Measurements from ENCODE around the gene ARHGAP10.
A peak's percentile ranks its signal among the peaks of the same experiment; 100 is the strongest.

ARHGAP10 gene

DNA sequence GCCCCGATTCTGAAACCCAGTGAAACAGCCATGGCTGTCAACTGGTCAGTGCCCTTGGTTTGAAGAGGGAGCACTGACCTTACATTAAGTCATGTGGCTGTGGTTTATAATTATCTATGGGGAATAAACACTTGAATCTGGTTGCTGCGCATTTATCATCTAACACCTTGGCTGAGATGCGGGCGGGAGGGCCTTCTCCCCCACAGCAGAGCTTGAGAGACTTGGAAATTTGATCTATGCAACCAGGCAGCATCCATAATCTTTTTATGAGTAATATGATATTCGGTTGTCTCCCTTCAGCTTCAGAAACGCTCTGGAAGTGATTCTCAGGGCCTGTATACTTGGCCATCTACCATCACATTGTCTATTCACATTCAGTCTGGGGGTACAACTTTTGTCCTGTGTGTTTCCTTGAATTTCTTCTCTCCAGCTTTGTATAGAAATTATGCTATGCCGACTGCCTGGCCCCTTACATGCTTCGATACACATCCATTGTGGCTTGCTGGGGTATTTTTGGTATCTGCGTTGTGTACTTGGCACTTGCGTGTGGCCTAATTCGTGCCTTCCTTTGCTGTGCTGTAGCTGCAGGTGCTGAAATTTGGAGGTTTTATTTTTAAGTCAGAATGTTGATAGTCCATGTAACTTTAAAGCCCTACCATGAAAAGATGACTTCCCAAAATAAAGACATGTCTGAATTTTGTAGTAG is 321.6 kb downstream of the ARHGAP10 start:
- TF ChIP-seq, protein P1, sequence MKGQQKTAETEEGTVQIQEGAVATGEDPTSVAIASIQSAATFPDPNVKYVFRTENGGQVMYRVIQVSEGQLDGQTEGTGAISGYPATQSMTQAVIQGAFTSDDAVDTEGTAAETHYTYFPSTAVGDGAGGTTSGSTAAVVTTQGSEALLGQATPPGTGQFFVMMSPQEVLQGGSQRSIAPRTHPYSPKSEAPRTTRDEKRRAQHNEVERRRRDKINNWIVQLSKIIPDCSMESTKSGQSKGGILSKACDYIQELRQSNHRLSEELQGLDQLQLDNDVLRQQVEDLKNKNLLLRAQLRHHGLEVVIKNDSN (IDR thresholded peaks at IDR 0.05), result no peak
- TF ChIP-seq TCF12 (IDR thresholded peaks at IDR 0.05; ENCODE audit: low read depth) (no peak), TAF1 (IDR thresholded peaks at IDR 0.05; ENCODE audit: low read depth) (no peak), NFIC (IDR thresholded peaks at IDR 0.05) (no peak), CREB1 (IDR thresholded peaks at IDR 0.05; ENCODE audit: low read depth) (no peak), TEAD4 (IDR thresholded peaks at IDR 0.05) (no peak), FOXM1 (IDR thresholded peaks at IDR 0.05; ENCODE audit: borderline replicate concordance, low read depth) (no peak), RAD21 (IDR thresholded peaks at IDR 0.05; ENCODE audit: low read depth) (no peak), YY1 (IDR thresholded peaks at IDR 0.05; ENCODE audit: low read depth) (no peak), EGR1 (IDR thresholded peaks at IDR 0.05) (no peak), CEBPB (IDR thresholded peaks at IDR 0.05) (no peak), EP300 (IDR thresholded peaks at IDR 0.05; ENCODE audit: borderline replicate concordance) (no peak), ZBTB7A (IDR thresholded peaks at IDR 0.05; ENCODE audit: low read depth) (no peak)
- TF ChIP-seq, protein P2, sequence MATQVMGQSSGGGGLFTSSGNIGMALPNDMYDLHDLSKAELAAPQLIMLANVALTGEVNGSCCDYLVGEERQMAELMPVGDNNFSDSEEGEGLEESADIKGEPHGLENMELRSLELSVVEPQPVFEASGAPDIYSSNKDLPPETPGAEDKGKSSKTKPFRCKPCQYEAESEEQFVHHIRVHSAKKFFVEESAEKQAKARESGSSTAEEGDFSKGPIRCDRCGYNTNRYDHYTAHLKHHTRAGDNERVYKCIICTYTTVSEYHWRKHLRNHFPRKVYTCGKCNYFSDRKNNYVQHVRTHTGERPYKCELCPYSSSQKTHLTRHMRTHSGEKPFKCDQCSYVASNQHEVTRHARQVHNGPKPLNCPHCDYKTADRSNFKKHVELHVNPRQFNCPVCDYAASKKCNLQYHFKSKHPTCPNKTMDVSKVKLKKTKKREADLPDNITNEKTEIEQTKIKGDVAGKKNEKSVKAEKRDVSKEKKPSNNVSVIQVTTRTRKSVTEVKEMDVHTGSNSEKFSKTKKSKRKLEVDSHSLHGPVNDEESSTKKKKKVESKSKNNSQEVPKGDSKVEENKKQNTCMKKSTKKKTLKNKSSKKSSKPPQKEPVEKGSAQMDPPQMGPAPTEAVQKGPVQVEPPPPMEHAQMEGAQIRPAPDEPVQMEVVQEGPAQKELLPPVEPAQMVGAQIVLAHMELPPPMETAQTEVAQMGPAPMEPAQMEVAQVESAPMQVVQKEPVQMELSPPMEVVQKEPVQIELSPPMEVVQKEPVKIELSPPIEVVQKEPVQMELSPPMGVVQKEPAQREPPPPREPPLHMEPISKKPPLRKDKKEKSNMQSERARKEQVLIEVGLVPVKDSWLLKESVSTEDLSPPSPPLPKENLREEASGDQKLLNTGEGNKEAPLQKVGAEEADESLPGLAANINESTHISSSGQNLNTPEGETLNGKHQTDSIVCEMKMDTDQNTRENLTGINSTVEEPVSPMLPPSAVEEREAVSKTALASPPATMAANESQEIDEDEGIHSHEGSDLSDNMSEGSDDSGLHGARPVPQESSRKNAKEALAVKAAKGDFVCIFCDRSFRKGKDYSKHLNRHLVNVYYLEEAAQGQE (IDR thresholded peaks at IDR 0.05; ENCODE audit: low read depth), result no peak
- TF ChIP-seq, protein P3, sequence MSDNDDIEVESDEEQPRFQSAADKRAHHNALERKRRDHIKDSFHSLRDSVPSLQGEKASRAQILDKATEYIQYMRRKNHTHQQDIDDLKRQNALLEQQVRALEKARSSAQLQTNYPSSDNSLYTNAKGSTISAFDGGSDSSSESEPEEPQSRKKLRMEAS (IDR thresholded peaks at IDR 0.05), result no peak

DNA sequence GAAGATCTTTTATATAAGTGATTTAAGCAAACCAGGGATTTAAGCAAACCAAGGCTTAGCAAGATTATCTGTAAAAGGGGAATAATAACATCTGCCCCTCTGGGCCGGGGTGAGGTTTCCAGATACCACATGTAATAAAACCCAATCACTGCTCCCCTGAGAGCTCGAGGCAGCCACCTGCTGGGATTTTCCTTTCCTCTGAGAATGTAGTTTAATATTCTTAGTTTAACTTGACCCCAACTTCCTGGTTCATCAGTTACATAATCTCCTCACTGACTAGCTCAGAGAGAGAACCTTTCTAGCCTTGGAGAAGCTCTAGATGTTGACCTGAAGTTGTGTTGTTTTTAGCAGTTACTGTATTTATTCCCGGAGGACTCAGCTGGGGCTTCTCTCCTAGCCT is 322.4 kb downstream of the ARHGAP10 start:
- TF ChIP-seq CEBPB (IDR thresholded peaks at IDR 0.05), result peak; percentile 55
- no peak for TF ChIP-seq EGR1 (IDR thresholded peaks at IDR 0.05)
- TF ChIP-seq TCF12 (IDR thresholded peaks at IDR 0.05; ENCODE audit: low read depth), result peak; percentile 37; the same call in 1 of the 2 replicates

DNA sequence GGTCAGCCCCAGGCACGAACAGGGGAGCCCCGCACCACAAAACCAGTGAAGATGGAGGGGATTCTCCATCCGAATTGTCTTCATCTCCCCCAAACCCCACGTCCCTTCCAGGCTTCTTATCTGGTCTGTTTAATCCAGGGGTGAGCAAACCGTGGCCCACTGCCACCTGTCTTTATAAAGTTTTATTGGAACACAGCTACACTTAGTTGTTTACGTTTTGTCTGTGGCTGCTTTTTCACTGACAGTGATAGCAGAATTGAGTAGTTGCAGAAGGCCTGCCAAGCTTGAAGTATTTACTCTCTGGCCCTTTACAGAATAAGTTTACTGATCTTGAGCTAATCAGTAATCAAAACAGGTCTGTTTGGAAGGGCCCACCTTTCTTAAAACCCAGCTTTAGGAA is 324.0 kb downstream of the ARHGAP10 start:
- TF ChIP-seq TCF12 (IDR thresholded peaks at IDR 0.05; ENCODE audit: low read depth), result no peak
- TF ChIP-seq CREB1 (IDR thresholded peaks at IDR 0.05; ENCODE audit: low read depth), result no peak
- TF ChIP-seq CEBPB (IDR thresholded peaks at IDR 0.05), result no peak
- TF ChIP-seq FOXM1 (IDR thresholded peaks at IDR 0.05; ENCODE audit: borderline replicate concordance, low read depth), result no peak
- no peak for TF ChIP-seq EGR1 (IDR thresholded peaks at IDR 0.05)
- TF ChIP-seq RAD21 (IDR thresholded peaks at IDR 0.05; ENCODE audit: low read depth), result no peak
- TF ChIP-seq TAF1 (IDR thresholded peaks at IDR 0.05; ENCODE audit: low read depth), result no peak
- TF ChIP-seq TEAD4 (IDR thresholded peaks at IDR 0.05), result no peak
- TF ChIP-seq, protein P2 (IDR thresholded peaks at IDR 0.05; ENCODE audit: low read depth), result no peak
- TF ChIP-seq NFIC (IDR thresholded peaks at IDR 0.05), result no peak
- TF ChIP-seq, protein P1 (IDR thresholded peaks at IDR 0.05), result no peak
- no peak for TF ChIP-seq ZBTB7A (IDR thresholded peaks at IDR 0.05; ENCODE audit: low read depth)
- TF ChIP-seq, protein P3 (IDR thresholded peaks at IDR 0.05), result no peak
- no peak for TF ChIP-seq YY1 (IDR thresholded peaks at IDR 0.05; ENCODE audit: low read depth)
- TF ChIP-seq EP300 (IDR thresholded peaks at IDR 0.05; ENCODE audit: borderline replicate concordance), result no peak

DNA sequence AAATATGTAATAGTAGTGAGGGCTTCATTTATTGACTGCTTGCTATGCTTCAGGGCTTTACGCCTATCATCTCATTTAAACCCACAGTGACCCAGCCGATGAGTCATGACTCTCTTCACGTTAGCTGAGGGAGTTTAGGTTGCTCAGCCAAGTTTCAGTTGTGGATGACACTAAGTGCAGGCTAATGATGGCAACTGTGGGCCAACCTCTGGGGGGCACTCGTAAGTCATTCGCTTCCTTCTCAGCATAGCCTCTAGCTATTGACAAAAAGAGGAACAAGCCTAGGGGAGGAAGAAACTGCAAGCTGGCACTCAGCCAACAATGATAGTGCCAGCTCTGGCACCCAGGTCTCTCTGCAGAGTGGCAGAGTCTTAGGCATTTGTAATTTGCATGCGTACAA is 325.0 kb downstream of the ARHGAP10 start:
- TF ChIP-seq TEAD4 (IDR thresholded peaks at IDR 0.05), result no peak
- peak; percentile 53; the same call in 1 of the 2 replicates for TF ChIP-seq NFIC (IDR thresholded peaks at IDR 0.05)

DNA sequence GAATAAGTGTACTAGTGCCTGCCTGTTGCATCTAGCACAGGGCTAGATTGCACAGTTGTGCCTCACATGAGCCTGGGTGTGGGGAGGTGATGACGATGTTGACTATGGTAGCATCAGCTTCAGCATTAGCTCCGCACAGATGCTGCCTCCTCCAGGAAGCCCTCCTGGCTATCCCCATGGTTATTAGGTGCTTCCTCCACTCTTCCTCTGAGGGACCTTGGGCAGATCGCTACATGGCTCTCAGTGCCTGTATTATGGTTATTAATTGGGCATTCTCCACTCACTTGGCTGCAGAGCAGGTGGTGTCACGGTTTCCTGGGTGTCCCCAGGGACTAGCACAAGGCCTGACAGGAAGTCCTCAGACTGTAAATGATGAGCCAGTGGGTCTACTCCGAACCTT is 325.6 kb downstream of the ARHGAP10 start:
- no peak for TF ChIP-seq TCF12 (IDR thresholded peaks at IDR 0.05; ENCODE audit: low read depth)
- TF ChIP-seq, protein P3 (IDR thresholded peaks at IDR 0.05), result no peak
- TF ChIP-seq, protein P1 (IDR thresholded peaks at IDR 0.05), result no peak
- TF ChIP-seq ZBTB7A (IDR thresholded peaks at IDR 0.05; ENCODE audit: low read depth), result no peak
- TF ChIP-seq RAD21 (IDR thresholded peaks at IDR 0.05; ENCODE audit: low read depth), result no peak
- TF ChIP-seq CEBPB (IDR thresholded peaks at IDR 0.05), result no peak
- no peak for TF ChIP-seq EP300 (IDR thresholded peaks at IDR 0.05; ENCODE audit: borderline replicate concordance)
- TF ChIP-seq CREB1 (IDR thresholded peaks at IDR 0.05; ENCODE audit: low read depth), result no peak
- no peak for TF ChIP-seq NFIC (IDR thresholded peaks at IDR 0.05)
- no peak for TF ChIP-seq FOXM1 (IDR thresholded peaks at IDR 0.05; ENCODE audit: borderline replicate concordance, low read depth)
